DOHH2 (cell line): ENCODE results near the gene SH3PXD2A.

Experiments
- H3F3A ChIP-seq: fragments of 200-600 bp; sonication (generic), shearing (Covaris generic); 2 replicates; pipeline ENCODE4 v1.6.0; 2016; ENCODE audit warnings: antibody characterized with exemption, mild to moderate bottlenecking; ENCODE audit not compliant: control insufficient read depth, insufficient read depth
- H3K27ac ChIP-seq: fragments of 200-600 bp; sonication (generic); 2 replicates; pipeline ENCODE4 v1.5.1; 2014; ENCODE audit warnings: low read depth, mild to moderate bottlenecking, low read length, moderate library complexity
- H3K27me3 ChIP-seq: fragments of 200-600 bp; sonication (generic); 2 replicates; pipeline ENCODE4 v1.6.1; 2014; ENCODE audit warnings: mild to moderate bottlenecking, low read length, mixed read lengths; ENCODE audit not compliant: control insufficient read depth
- H3K36me3 ChIP-seq: fragments of 200-600 bp; sonication (generic); 2 replicates; pipeline ENCODE4 v1.6.1; 2014; ENCODE audit warnings: mild to moderate bottlenecking, low read length, moderate library complexity, mixed read lengths; ENCODE audit not compliant: control insufficient read depth
- H3K4me1 ChIP-seq: fragments of 200-600 bp; sonication (generic); 2 replicates; pipeline ENCODE4 v1.6.1; 2014; ENCODE audit warnings: mild to moderate bottlenecking, low read length, mixed read lengths; ENCODE audit not compliant: control insufficient read depth
- H3K4me2 ChIP-seq: fragments of 200-600 bp; sonication (generic); 2 replicates; pipeline ENCODE4 v1.6.0; 2014; ENCODE audit warnings: mild to moderate bottlenecking, low read length, moderate library complexity
- H3K4me3 ChIP-seq: fragments of 200-600 bp; sonication (generic); 2 replicates; pipeline ENCODE4 v1.5.1; 2014; ENCODE audit warnings: mild to moderate bottlenecking, low read length, mixed read lengths
- H3K79me2 ChIP-seq: fragments of 200-600 bp; sonication (generic); 2 replicates; pipeline ENCODE4 v1.6.1; 2014; ENCODE audit warnings: mild to moderate bottlenecking, low read length, mixed read lengths; ENCODE audit not compliant: control insufficient read depth
- H3K9me2 ChIP-seq: fragments of 200-600 bp; sonication (generic); replicated peaks from 2 replicates; pipeline ENCODE4 v1.6.1; 2014; ENCODE audit warnings: mild to moderate bottlenecking, low read length, mixed read lengths; ENCODE audit not compliant: control insufficient read depth
- H3K9me3 ChIP-seq: fragments of 200-600 bp; sonication (generic); 2 replicates; pipeline ENCODE4 v1.6.1; 2014; ENCODE audit warnings: antibody characterized with exemption, low read length, mixed read lengths; ENCODE audit not compliant: control insufficient read depth, insufficient read depth
- H4K20me1 ChIP-seq: fragments of 200-600 bp; sonication (generic); 2 replicates; pipeline ENCODE4 v1.6.0; 2014; ENCODE audit warnings: low read depth, mild to moderate bottlenecking, antibody characterized with exemption, low read length, moderate library complexity; ENCODE audit not compliant: control insufficient read depth, insufficient read depth
- EZH2phosphoT487 ChIP-seq: fragments of 200-600 bp; sonication (generic); IDR thresholded peaks from 2 replicates; pipeline ENCODE4 v1.6.1; 2017; ENCODE audit warnings: borderline replicate concordance, mild to moderate bottlenecking, antibody characterized with exemption, low read length, moderate library complexity, mixed read lengths
- TF ChIP-seq, protein P1 (sequence below): fragments of 200-600 bp; sonication (generic); IDR thresholded peaks from one replicate; pipeline ENCODE4 v1.5.1; 2014; ENCODE audit warnings: antibody characterized with exemption, mild to moderate bottlenecking, low read depth, low read length; ENCODE audit not compliant: poor library complexity, severe bottlenecking

Gene SH3PXD2A

DNA sequence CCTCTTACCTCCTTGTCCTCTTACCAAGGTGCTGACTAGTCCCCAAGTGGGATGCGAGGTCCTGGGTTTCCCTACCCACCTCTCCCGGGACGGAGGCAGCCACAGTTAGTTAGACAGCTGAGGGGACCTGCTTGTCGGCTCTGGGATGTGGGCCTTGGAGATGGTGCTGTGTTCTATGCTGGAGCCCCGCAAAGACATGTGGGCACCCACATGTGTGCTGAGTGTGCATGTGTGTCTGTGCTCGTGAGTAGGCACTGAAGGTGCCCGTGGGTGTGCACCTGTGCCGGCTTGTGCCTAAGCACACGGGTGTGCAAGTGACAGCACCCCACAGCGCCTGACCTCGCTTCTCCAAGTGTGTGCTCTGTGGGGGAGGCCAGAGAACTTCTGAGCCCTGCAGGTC lies 299.7 kb downstream of the SH3PXD2A start:
- H3K27me3 ChIP-seq: peaks cover 36% of the 10 kb centered on the region
- no peaks in the 10 kb centered on the region for H4K20me1 ChIP-seq
- no peaks in the 10 kb centered on the region for H3K9me2 ChIP-seq
- no peaks in the 10 kb centered on the region for H3K79me2 ChIP-seq
- H3K4me3 ChIP-seq: peak overlapping the region; percentile 40; the same call in 1 of the 2 replicates
- no peaks in the 10 kb centered on the region for H3K36me3 ChIP-seq
- peaks cover 18% of the 10 kb centered on the region for H3K4me1 ChIP-seq
- H3K27ac ChIP-seq: no peak overlapping the region
- H3K9me3 ChIP-seq: no peaks in the 10 kb centered on the region
- H3F3A ChIP-seq: no peaks in the 10 kb centered on the region
- TF ChIP-seq, protein P1, sequence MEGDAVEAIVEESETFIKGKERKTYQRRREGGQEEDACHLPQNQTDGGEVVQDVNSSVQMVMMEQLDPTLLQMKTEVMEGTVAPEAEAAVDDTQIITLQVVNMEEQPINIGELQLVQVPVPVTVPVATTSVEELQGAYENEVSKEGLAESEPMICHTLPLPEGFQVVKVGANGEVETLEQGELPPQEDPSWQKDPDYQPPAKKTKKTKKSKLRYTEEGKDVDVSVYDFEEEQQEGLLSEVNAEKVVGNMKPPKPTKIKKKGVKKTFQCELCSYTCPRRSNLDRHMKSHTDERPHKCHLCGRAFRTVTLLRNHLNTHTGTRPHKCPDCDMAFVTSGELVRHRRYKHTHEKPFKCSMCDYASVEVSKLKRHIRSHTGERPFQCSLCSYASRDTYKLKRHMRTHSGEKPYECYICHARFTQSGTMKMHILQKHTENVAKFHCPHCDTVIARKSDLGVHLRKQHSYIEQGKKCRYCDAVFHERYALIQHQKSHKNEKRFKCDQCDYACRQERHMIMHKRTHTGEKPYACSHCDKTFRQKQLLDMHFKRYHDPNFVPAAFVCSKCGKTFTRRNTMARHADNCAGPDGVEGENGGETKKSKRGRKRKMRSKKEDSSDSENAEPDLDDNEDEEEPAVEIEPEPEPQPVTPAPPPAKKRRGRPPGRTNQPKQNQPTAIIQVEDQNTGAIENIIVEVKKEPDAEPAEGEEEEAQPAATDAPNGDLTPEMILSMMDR: no peak
- no peak for TF ChIP-seq EZH2phosphoT487
- peak overlapping the region; percentile 56 for H3K4me2 ChIP-seq

DNA sequence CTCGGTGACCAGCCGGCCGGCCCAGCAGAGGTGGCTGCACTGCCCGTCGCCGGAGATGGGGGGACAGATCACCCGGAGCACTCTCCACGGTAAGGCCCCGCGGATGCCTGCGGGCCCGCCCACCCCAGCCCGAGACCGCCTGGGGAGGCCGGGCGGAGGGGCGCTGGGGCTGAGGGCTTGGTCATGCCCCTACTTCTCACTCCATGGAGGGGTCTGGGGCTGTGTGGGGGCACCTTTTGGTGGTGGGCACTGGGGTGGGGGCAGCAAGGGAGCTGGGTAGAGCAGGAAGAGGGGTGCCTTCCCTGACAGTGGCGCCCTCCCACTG lies 300.1 kb downstream of the SH3PXD2A start:
- Histone ChIP-seq H3K36me3 (no peaks in the 10 kb centered on the region), H4K20me1 (no peaks in the 10 kb centered on the region), H3K27me3 (peaks cover 36% of the 10 kb centered on the region), H3K4me1 (peaks cover 18% of the 10 kb centered on the region), H3K9me2 (no peaks in the 10 kb centered on the region), H3K79me2 (no peaks in the 10 kb centered on the region), H3K9me3 (no peaks in the 10 kb centered on the region), H3K4me2 (peak overlapping the region; percentile 56), H3K4me3 (peak overlapping the region; percentile 40; the same call in 1 of the 2 replicates), H3F3A (no peaks in the 10 kb centered on the region), H3K27ac (no peak overlapping the region)
- TF ChIP-seq, protein P1: no peak
- no peak for TF ChIP-seq EZH2phosphoT487

DNA sequence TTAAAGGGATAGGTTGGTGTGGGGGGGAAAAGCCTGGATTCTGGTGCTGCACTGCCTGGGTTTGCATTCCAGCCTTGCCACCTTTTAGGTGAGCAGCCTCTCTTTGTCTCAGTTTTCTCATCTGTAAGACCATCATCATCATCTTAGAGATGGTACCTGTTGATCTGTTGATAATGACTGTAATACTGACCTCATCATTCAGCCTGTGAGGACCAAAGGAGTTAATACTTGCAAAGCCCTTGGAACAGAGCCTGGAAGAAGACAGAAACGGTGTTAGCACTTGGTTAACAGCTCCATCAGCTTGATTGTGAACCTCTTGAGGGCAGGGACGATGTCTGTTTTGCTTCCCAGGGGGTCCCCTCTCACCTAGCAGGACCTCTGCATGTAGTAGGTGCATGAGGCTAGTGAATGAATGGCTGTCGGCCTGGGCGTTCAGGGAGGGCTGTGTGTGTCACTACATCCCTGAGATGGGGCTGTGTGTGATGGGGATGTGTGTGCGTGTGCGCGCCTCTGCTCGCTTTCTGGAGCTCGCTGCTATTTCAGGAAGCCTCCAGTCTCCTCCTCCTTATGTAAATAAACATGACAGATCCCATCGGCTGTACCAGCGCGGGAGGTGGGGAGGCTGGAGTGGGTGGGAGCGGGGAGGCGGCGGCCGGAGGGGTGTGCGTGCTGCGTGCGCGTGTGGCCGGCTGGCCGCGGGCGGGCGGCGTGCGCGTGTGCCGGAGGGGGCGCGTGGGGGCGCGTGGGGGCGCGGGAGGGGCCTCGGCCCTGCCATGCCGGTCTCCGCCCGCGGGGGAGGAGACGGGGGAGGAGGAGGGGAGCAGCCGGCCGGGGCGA lies 300.7 kb downstream of the SH3PXD2A start:
- no peaks in the 10 kb centered on the region for H3F3A ChIP-seq
- H3K4me2 ChIP-seq: peak overlapping the region; percentile 56
- TF ChIP-seq EZH2phosphoT487: no peak
- TF ChIP-seq, protein P1: no peak
- H4K20me1 ChIP-seq: no peaks in the 10 kb centered on the region
- peaks cover 18% of the 10 kb centered on the region for H3K4me1 ChIP-seq
- no peaks in the 10 kb centered on the region for H3K36me3 ChIP-seq
- no peak overlapping the region for H3K27ac ChIP-seq
- no peaks in the 10 kb centered on the region for H3K79me2 ChIP-seq
- H3K9me3 ChIP-seq: no peaks in the 10 kb centered on the region
- H3K9me2 ChIP-seq: no peaks in the 10 kb centered on the region
- peaks cover 36% of the 10 kb centered on the region for H3K27me3 ChIP-seq
- H3K4me3 ChIP-seq: peak overlapping the region; percentile 40; the same call in 1 of the 2 replicates
